ENCODE measurements around the gene TRIM2.
A peak's percentile ranks its signal among the peaks of the same experiment; 100 is the strongest.
"Not testable (repeated sequence)": the region's sequence is repeated elsewhere in the genome, so short reads cannot be mapped to it uniquely, and the experiment has no call there.

TRIM2 gene

GRCh38 chr4:153204247-153204671, at the start of gene TRIM2:
TSS of gene TRIM2 (plus strand) at chr4:153204443. CDS start at chr4:153204531, 88 bp downstream.
- DNase-seq (ENCODE audit: low read depth, low spot score) = peak; percentile 26

- DNase-seq (ENCODE audit: low read depth, low spot score) = no peak
Measured at GRCh38 chr4:153155686-153156085, 48.6 kb upstream of the TRIM2 start.

GRCh38 chr4:153156263-153156662, 48.0 kb upstream of the TRIM2 start:
- no peak for DNase-seq (ENCODE audit: low read depth, low spot score)

- DNase-seq (ENCODE audit: low read depth, low spot score) = no peak
Measured at GRCh38 chr4:153156721-153157120, 47.5 kb upstream of the TRIM2 start.

GRCh38 chr4:153159016-153159415, 45.2 kb upstream of the TRIM2 start:
- DNase-seq (ENCODE audit: low read depth, low spot score) = no peak

GRCh38 chr4:153159728-153160221, 44.5 kb upstream of the TRIM2 start:
- no peak for DNase-seq (ENCODE audit: low read depth, low spot score)

GRCh38 chr4:153160821-153161220, 43.4 kb upstream of the TRIM2 start:
- DNase-seq (ENCODE audit: low read depth, low spot score) = no peak

GRCh38 chr4:153161226-153161963, 42.8 kb upstream of the TRIM2 start:
- no peak for DNase-seq (ENCODE audit: low read depth, low spot score)

- not testable (repeated sequence) for DNase-seq (ENCODE audit: low read depth, low spot score)
Measured at GRCh38 chr4:153165236-153165635, 39.0 kb upstream of the TRIM2 start.

- DNase-seq (ENCODE audit: low read depth, low spot score) = no peak
Measured at GRCh38 chr4:153166716-153167501, 37.3 kb upstream of the TRIM2 start.

- DNase-seq (ENCODE audit: low read depth, low spot score) = no peak
Measured at GRCh38 chr4:153169776-153170175, 34.5 kb upstream of the TRIM2 start.

GRCh38 chr4:153170407-153170806, 33.8 kb upstream of the TRIM2 start:
- no peak for DNase-seq (ENCODE audit: low read depth, low spot score)

- DNase-seq (ENCODE audit: low read depth, low spot score) = no peak
Measured at GRCh38 chr4:153174821-153175567, 29.2 kb upstream of the TRIM2 start.

- DNase-seq (ENCODE audit: low read depth, low spot score) = no peak
Measured at GRCh38 chr4:153176938-153177337, 27.3 kb upstream of the TRIM2 start.

- DNase-seq (ENCODE audit: low read depth, low spot score) = no peak
Measured at GRCh38 chr4:153177841-153178240, 26.4 kb upstream of the TRIM2 start.

- DNase-seq (ENCODE audit: low read depth, low spot score) = no peak
Measured at GRCh38 chr4:153179100-153179499, 25.1 kb upstream of the TRIM2 start.

- no peak for DNase-seq (ENCODE audit: low read depth, low spot score)
Measured at GRCh38 chr4:153181293-153181692, 22.9 kb upstream of the TRIM2 start.

- DNase-seq (ENCODE audit: low read depth, low spot score) = no peak
Measured at GRCh38 chr4:153181700-153182099, 22.5 kb upstream of the TRIM2 start.

- no peak for DNase-seq (ENCODE audit: low read depth, low spot score)
Measured at GRCh38 chr4:153183146-153183545, 21.1 kb upstream of the TRIM2 start.

- DNase-seq (ENCODE audit: low read depth, low spot score) = no peak
Measured at GRCh38 chr4:153185331-153185852, 18.9 kb upstream of the TRIM2 start.

GRCh38 chr4:153186046-153186728, 18.1 kb upstream of the TRIM2 start:
- DNase-seq (ENCODE audit: low read depth, low spot score) = no peak

Measured in smooth muscle cell of the brain vasculature (primary cell).